Pons (tissue), 1 donor: ENCODE results near the gene DCLRE1A.
"Not testable (repeated sequence)": the region's sequence is repeated elsewhere in the genome, so short reads cannot be mapped to it uniquely, and the experiment has no call there.

Experiments used
- DNase-seq: peaks from one replicate; pipeline ENCODE4 v3.0.0-alpha.2; 2016; ENCODE audit warnings: low spot score

The DCLRE1A gene

DNA sequence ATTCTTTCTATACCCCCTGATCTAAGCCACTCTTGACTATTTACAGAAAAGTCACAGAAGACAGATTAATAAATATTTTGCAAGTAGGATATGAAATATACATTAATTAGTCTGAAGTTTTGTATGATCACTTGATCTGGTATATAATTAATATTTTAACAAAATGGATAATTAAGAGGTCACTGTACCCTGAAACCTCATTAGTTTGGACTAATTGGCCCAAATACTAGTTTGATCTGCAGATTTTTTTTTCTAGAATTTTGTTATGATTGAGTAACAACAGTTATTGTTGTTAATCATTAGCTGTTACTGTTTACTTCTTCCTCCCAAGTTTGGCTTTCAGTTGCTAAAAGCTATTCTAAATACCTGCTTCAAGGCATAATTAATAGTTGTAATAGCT is 3.3 kb upstream of the DCLRE1A start:
- no peak for DNase-seq

DNA sequence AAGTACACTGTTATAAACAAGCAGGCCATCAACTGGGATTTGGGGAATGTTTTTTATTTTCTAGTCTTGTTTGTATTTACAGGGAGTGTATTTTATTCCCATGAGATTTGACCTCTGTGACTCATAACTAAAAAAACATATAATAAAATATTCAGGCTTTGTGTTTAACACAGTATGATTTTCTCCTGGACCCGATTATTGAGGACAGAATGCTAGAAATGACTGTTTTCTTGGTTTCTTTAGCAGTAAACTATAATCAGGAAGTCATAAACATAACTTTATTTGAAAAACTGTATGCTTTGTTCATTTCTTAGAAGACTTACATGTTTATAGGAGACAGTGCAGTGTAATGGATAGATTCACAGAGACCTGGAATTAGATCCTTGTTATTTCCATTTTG is 2.7 kb upstream of the DCLRE1A start:
- no peak for DNase-seq

DNA sequence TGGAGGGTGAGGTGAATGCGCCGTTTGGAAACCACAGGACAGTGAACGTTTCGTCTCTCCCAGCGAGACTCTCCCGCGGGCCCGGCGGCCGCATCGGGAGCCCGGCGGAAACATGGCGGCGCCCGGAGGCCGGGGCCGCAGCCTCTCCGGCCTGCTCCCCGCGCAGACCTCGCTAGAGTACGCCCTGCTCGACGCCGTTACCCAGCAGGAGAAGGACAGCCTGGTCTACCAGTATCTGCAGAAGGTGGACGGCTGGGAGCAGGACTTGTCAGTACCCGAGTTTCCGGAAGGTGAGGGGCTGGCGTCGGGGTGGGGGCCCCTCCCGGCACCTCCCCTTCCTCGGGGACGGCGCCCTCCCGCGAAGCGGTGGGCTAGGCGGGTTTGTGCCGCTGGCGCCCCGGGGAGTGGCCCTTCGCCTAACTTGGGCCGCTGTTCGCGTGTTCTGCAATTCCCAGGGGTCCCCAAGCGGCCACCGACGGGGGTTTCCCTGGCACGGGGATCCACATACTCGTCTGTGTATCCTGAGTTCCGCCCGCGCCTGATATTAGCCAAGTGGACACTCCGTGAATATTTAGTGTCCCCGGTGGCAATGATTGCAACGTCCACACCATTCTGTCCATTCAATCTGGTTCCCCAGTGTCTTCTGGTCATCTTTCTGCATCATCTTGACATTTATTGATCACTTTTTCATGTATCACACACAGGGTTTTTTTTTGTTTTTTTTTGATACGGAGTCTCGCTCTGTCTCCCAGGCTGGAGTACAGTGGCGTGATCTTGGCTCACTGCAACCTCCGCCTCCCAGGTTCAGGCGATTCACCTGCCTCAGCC is 1.1 kb upstream of the DCLRE1A start:
- DNase-seq, result peak; percentile 39

DNA sequence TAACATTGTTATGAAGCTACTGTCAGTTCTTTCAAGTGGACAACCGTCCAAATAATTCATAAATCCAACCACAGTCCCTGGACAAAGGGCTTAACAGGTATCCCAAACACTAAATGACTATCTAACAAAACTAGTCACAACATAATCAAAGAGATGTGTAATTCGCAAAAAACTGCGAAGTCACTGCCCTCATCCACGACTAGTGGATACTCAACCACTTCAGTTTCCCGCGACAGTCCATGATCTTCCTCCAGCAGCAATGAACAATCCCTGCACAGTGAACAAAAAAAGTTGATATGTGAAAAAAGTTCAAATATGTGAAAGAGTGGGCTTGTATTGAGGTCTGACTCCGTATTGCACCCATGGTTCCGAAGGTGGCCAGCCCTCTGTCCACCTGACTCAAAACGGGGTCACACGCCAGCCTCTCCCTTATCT is 287 bp downstream of the DCLRE1A start:
- peak; percentile 55 for DNase-seq

DNA sequence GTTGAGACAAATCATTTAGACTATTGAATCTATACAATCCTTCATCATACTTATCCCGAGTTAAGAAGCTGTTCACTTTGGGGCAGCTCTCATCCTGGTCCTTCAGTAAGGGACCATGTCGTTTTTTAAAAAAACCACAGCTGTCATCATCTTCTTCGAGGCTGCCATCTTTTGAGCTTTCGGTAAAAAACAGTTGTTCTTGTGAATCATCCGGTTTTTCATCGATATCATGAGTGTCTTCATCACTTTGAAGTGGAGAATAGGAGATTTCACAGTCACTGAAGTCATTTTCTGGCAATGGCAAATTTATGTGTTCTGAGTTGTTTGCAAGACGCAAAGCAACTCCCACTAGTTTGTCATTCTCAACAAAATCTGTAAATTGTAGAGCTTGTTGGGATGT is 3.9 kb downstream of the DCLRE1A start:
- no peak for DNase-seq

DNA sequence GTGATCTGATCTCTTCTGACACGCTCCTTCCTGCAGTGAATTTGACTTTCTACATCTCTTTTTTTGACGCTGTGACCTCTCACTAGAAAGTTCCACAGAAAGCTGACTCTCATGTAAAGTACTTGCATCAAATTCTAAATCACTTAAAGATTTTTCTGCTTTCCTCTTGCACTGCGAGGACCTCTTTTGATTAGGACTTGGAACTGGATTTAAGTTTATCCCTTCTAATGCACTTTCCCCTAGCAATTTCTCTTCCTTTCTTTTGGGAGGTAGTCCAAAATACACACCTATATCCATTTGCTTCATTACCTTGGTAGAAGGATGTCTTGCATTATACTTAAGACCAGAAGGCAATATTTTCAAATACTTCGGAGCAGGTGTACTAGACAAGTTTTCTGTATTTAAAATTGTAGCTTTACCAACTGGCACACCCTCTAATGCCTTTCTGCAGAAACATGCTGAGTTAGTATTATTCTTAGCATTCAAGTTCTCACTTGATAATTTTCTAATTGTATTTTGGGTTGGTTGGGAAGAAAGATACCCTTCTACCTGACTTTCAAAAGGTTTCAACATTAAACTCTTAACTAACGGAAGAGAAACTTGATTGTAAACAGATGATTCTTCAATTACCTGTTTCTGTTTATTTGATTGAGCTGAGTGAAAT is 4.6 kb downstream of the DCLRE1A start:
- DNase-seq, result no peak

- DNase-seq, result no peak
These were observed 7.8 kb downstream of the DCLRE1A start for GRCh38 chr10:113846036-113846435.

- DNase-seq, result no peak
These were observed 9.9 kb downstream of the DCLRE1A start for GRCh38 chr10:113843972-113844485.

- no peak for DNase-seq
These were observed 11.7 kb downstream of the DCLRE1A start for GRCh38 chr10:113842171-113842570.

DNA sequence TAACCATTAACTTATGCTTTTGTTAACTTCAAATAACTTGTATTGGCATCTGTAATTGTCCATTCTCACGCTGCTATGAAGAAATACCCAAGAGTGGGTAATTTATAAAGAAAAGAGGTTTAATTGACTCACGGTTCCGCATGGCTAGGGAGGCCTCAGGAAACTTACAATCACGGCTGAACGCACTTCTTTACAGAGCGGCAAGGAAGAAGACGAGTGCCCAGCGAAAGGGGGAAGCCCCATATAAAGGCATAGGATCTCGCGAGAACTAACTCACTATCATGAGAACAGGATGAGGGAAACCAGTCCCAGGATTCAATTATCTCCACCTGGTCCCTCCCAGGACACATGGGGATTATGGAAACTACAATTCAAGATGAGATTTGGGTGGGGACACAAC is 25.3 kb downstream of the DCLRE1A start:
- not testable (repeated sequence) for DNase-seq

DNA sequence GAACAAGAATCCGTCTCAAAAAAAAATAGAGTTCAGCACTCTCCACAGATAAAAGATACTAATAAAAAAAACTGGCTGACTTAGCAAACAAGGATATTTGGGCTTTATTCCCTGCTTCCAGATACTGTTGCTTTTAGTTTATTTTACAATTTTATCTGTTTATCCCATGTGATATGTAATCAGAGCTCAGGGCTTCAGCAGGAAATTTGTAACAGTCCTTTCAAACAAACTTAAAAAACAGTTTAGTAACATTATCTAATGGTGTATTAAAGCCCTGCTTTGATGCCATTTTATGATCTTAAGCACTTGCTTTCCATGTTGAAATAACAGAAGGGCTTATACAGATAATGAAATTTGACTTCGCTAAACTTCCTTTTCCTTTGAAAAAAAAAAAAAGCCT is 28.1 kb downstream of the DCLRE1A start:
- DNase-seq, result no peak

- DNase-seq, result no peak
These were observed 30.5 kb downstream of the DCLRE1A start for GRCh38 chr10:113823389-113823788.

- no peak for DNase-seq
These were observed 31.7 kb downstream of the DCLRE1A start for GRCh38 chr10:113822174-113822573.

- not testable (repeated sequence) for DNase-seq
These were observed 32.6 kb downstream of the DCLRE1A start for GRCh38 chr10:113821306-113821705.

GRCh38 chr10:113820507-113820906 is 33.4 kb downstream of the DCLRE1A start:
- no peak for DNase-seq

GRCh38 chr10:113819989-113820388 is 33.9 kb downstream of the DCLRE1A start:
- DNase-seq, result no peak

- DNase-seq, result not testable (repeated sequence)
These were observed 39.2 kb downstream of the DCLRE1A start for GRCh38 chr10:113814700-113815099.

- no peak for DNase-seq
These were observed 45.7 kb downstream of the DCLRE1A start for GRCh38 chr10:113808168-113808567.

DNA sequence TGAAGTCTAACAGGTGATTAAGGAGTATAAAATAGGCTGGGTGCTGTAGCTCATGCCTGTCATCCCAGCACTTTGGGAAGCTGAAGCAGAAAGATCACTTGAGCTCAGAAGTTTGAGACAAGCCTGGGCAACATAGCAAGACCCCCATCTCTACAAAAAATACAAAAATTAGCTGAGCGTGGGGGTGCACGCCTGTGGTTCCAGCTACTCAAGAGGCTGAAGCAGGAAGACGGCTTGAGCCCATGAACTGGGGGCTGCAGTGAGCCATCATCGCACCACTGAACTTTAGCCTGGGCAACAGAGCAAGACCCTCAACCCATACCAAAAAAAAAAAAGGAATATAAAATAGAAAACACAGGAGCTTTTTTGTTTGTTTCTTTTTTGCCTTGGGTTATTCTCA is 47.4 kb downstream of the DCLRE1A start:
- no peak for DNase-seq

GRCh38 chr10:113802997-113803396 is 50.9 kb downstream of the DCLRE1A start:
- no peak for DNase-seq

GRCh38 chr10:113801569-113801968 is 52.3 kb downstream of the DCLRE1A start:
- no peak for DNase-seq

GRCh38 chr10:113791691-113792090 is 62.2 kb downstream of the DCLRE1A start:
- no peak for DNase-seq

DNA sequence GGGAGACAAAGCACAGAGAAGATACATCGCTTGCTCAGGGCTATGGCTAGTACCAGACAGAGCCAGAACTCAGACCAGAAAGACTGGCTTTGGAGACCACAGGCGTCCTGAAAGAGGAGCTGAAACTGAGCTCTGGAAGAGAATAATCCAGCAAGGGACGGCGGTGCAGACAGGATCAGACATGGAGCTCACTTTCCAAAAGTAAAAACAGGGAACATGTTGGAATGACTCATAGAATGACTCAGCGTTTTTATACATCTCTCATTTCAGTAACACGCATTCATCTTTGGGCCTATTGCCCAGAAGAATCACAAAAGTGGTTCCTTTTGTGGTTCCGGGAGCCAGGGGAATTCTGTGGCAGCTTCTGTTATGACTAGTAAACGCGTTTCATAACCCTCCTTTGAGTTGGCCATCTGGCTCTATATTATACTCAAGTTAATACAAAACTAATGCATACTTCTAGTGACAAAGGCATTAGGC is 65.2 kb downstream of the DCLRE1A start:
- DNase-seq, result peak; percentile 8
